Measurements from ENCODE around the gene PSD4. TPM values are rescaled to one million over a fixed set of nuclear protein-coding genes. Genes with fewer than 3 reads are reported as not detected.

The PSD4 gene
- total RNA-seq, 2 donors from 2014 or later: 5.2 to 13.3 TPM

- H3K4me1 ChIP-seq (ENCODE audit: control insufficient read depth, insufficient read depth, low read length): peaks cover 11% of the 10 kb centered on the region
- no peaks in the 10 kb centered on the region for H3K36me3 Mint-ChIP-seq (ENCODE audit: low read depth)
- H3K27ac Mint-ChIP-seq: no peak overlapping the region
- H3K27me3 Mint-ChIP-seq (ENCODE audit: insufficient read depth): no peaks in the 10 kb centered on the region
- no peak for DNase-seq
- TF ChIP-seq, protein P1, sequence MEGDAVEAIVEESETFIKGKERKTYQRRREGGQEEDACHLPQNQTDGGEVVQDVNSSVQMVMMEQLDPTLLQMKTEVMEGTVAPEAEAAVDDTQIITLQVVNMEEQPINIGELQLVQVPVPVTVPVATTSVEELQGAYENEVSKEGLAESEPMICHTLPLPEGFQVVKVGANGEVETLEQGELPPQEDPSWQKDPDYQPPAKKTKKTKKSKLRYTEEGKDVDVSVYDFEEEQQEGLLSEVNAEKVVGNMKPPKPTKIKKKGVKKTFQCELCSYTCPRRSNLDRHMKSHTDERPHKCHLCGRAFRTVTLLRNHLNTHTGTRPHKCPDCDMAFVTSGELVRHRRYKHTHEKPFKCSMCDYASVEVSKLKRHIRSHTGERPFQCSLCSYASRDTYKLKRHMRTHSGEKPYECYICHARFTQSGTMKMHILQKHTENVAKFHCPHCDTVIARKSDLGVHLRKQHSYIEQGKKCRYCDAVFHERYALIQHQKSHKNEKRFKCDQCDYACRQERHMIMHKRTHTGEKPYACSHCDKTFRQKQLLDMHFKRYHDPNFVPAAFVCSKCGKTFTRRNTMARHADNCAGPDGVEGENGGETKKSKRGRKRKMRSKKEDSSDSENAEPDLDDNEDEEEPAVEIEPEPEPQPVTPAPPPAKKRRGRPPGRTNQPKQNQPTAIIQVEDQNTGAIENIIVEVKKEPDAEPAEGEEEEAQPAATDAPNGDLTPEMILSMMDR (conservative IDR thresholded peaks at IDR 0.05): no peak
- H3K27ac ChIP-seq (ENCODE audit: low read depth, low read length): no peak overlapping the region
- H3K27me3 ChIP-seq (ENCODE audit: control insufficient read depth, insufficient read depth, low read length, poor library complexity, severe bottlenecking): no peaks in the 10 kb centered on the region
- H3K9me3 ChIP-seq (ENCODE audit: control insufficient read depth, low read length): no peaks in the 10 kb centered on the region
- H3K4me1 Mint-ChIP-seq: peaks cover 33% of the 10 kb centered on the region
- no peak overlapping the region for H3K4me3 ChIP-seq (ENCODE audit: low read length)
- no peak overlapping the region for H3K9ac ChIP-seq (ENCODE audit: extremely low read depth, low read length, poor library complexity, severe bottlenecking)
- 89% methylated on average over 2 of the region's 2 CpGs; no CpG with 5 or more reads in 1 of the 2 experiments for WGBS, 2 experiments (ENCODE audit: insufficient coverage in 1 of 2, insufficient read length in 1 of 2)
- no peak overlapping the region for H3K4me3 Mint-ChIP-seq
- H3K36me3 ChIP-seq (ENCODE audit: control insufficient read depth, insufficient read depth, low read length): no peaks in the 10 kb centered on the region
- H3K9me3 Mint-ChIP-seq: no peaks in the 10 kb centered on the region
Observed at GRCh38 chr2:113216321-113216720, 42.5 kb downstream of the PSD4 start.

- Mint-ChIP-seq H3K27ac (no peak overlapping the region), H3K4me1 (peaks cover 35% of the 10 kb centered on the region), H3K4me3 (no peak overlapping the region), H3K36me3 (ENCODE audit: low read depth) (no peaks in the 10 kb centered on the region), H3K9me3 (no peaks in the 10 kb centered on the region), H3K27me3 (ENCODE audit: insufficient read depth) (no peaks in the 10 kb centered on the region)
- H3K4me3 ChIP-seq (ENCODE audit: low read length): no peak overlapping the region
- WGBS, 2 experiments (ENCODE audit: insufficient coverage in 1 of 2, insufficient read length in 1 of 2): 73 to 86% methylated on average over 3 to 6 of the region's 6 CpGs
- H3K9ac ChIP-seq (ENCODE audit: extremely low read depth, low read length, poor library complexity, severe bottlenecking): no peak overlapping the region
- no peaks in the 10 kb centered on the region for H3K27me3 ChIP-seq (ENCODE audit: control insufficient read depth, insufficient read depth, low read length, poor library complexity, severe bottlenecking)
- H3K27ac ChIP-seq (ENCODE audit: low read depth, low read length): no peak overlapping the region
- peaks cover 11% of the 10 kb centered on the region for H3K4me1 ChIP-seq (ENCODE audit: control insufficient read depth, insufficient read depth, low read length)
- peak; percentile 41 for DNase-seq
- H3K36me3 ChIP-seq (ENCODE audit: control insufficient read depth, insufficient read depth, low read length): no peaks in the 10 kb centered on the region
- TF ChIP-seq, protein P1 (conservative IDR thresholded peaks at IDR 0.05): no peak
- H3K9me3 ChIP-seq (ENCODE audit: control insufficient read depth, low read length): no peaks in the 10 kb centered on the region
Observed at GRCh38 chr2:113216891-113217454, 43.2 kb downstream of the PSD4 start.

GRCh38 chr2:113217455-113218282, 43.9 kb downstream of the PSD4 start:
- H3K27ac Mint-ChIP-seq: no peak overlapping the region
- Histone ChIP-seq H3K36me3 (ENCODE audit: control insufficient read depth, insufficient read depth, low read length) (no peaks in the 10 kb centered on the region), H3K4me1 (ENCODE audit: control insufficient read depth, insufficient read depth, low read length) (peaks cover 11% of the 10 kb centered on the region), H3K9me3 (ENCODE audit: control insufficient read depth, low read length) (no peaks in the 10 kb centered on the region), H3K27ac (ENCODE audit: low read depth, low read length) (peak overlapping the region; percentile 32), H3K9ac (ENCODE audit: extremely low read depth, low read length, poor library complexity, severe bottlenecking) (no peak overlapping the region), H3K4me3 (ENCODE audit: low read length) (no peak overlapping the region), H3K27me3 (ENCODE audit: control insufficient read depth, insufficient read depth, low read length, poor library complexity, severe bottlenecking) (no peaks in the 10 kb centered on the region)
- no peak overlapping the region for H3K4me3 Mint-ChIP-seq
- WGBS, 2 experiments (ENCODE audit: insufficient coverage in 1 of 2, insufficient read length in 1 of 2): 76 to 88% methylated on average over 8 to 15 of the region's 15 CpGs
- H3K36me3 Mint-ChIP-seq (ENCODE audit: low read depth): no peaks in the 10 kb centered on the region
- peaks cover 31% of the 10 kb centered on the region for H3K4me1 Mint-ChIP-seq
- H3K27me3 Mint-ChIP-seq (ENCODE audit: insufficient read depth): no peaks in the 10 kb centered on the region
- peak; percentile 83 for DNase-seq
- TF ChIP-seq, protein P1 (conservative IDR thresholded peaks at IDR 0.05): no peak
- H3K9me3 Mint-ChIP-seq: no peaks in the 10 kb centered on the region
